Myometrial cell (primary cell): ENCODE results near the gene DCXR. TPM values are rescaled to one million over a fixed set of nuclear protein-coding genes. Genes with fewer than 3 reads are reported as not detected.

Source experiments
- total RNA-seq: library from RNA; depleted of rRNA; stranded (reverse); fragments of >200 nt; gene quantifications from 2 replicates; pipeline ENCODE4 v1.2.3, GENCODE V29; 2015

DCXR gene
- 180 and 192 TPM in 2 replicates for total RNA-seq

GRCh38 chr17:82037092-82037888 lies at the start of gene DCXR:
Gene DCXR, minus strand, starts transcription at chr17:82037697. Its CDS starts 15 bp downstream, at chr17:82037682.

GRCh38 chr17:82065638-82066303 lies 28.3 kb upstream of the DCXR start, which contains the start of gene DUS1L:
Gene DUS1L, minus strand, starts transcription at chr17:82065804. Its CDS starts 745 bp downstream, at chr17:82065059.

DNA sequence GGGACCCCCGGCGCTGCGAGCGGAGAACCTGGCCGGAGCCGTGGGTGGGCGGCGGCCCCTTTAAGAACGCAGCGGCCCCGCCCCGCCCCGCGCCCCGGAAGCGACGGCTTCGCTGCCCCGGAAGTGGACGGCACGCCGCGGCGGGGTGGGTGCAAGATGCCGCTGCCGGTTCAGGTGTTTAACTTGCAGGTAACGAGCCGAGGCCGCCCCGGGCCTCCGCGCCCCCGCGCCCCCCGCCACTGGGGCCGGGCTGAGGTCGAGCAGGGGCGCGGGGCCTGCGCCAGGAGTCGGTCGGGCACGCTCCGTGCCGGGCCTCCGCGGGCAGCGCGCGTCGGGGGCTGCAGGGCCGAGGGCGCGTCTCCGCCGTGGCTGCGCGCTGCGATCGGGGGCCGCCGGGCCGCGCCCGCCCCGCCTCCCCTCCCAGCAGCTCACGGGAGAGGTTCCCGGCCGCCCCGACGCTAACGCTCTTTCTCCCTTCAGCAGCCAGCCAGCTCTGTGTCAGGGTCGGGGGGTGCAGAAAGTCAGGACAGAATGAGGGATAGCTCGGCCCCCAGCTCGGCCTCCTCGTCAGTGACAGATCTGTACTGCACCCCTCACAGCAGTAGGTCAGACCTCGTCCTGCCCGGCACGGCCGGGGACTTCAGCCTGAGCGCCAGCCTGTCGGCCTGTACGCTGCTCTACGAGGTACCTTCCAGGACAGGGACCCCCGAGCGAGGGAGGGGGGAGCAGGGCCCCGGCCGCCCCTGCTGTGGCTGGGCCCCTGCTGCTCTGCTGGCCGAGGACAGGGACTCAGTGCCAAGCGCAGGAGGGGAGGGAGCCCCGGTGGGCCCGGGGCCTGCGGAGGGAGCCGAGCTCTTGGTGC lies 14.5 kb upstream of the DCXR start, which contains the start of the genes GPS1 and RFNG:
Gene GPS1 (plus strand): TSS at position 123 of the 862 bp plus-strand sequence. CDS start 34 bp downstream, at position 157.
Gene RFNG (minus strand): TSS at position 36 of the 862 bp plus-strand sequence. CDS start 45 bp downstream, outside the sequence.

GRCh38 chr17:82031303-82031884 lies 6.1 kb downstream of the DCXR start, which contains the start of gene RAC3:
Gene RAC3, plus strand, starts transcription at chr17:82031678. Its CDS starts 84 bp downstream, at chr17:82031762.

DNA sequence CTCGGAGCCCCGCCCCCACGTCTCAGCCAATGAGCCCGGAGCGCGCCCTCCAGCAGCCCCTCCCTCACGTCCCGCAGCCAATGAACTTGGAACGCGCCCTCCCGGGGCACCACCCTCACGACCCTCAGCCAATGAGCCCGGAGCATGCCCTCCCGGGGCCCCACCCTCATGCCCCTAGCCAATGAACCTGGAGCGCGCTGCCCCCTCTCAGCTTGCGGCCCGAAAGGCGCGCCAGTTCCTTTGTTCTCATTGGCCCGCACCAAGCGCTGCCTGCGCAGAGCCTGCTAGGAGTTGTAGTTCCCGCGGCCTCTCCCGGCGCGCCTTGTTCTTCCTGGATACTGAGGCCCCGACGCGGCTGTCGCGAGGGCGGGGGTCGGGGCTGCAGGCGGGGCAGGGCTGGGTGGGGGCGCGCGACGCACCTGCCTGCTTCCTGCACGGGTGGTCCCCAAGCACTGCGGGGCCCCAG lies 14.5 kb downstream of the DCXR start, which contains the start of gene LRRC45:
Gene LRRC45 (plus strand): TSS at position 325 of the 466 bp plus-strand sequence. CDS start 339 bp downstream, outside the sequence.

DNA sequence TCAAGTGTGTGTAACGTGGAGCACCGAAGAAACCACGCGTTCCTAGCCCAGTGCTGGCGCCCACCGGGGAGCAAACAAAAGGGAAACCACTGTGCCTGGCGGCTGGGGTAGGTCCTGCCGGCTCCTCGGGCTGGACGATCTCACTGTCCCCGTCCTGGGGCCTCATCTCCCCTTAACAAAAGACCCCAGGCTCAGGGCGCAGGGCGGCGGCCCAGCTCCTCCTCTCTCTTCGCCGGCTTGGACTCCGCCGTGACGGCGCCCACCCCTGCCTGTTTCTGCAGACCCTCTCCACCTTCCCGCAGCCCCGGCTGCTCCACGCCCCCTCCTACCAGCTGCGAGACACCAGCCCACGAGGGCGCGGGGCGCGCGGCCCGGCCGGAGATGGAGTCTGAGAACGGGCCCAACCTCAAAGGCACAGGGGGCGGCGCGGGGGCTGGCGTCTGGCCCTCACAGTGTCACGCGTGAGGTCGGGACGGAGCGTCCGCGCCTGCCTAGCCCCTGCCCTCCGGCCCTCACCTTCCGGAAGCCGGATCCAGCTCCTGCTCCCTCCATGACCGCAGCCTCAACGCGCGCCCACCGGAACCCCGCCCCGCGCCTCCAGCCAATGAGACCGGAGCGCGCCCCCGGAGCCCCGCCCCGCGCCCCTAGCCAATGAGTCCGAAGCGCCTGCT lies 15.1 kb downstream of the DCXR start, which contains the start of gene CENPX:
Gene CENPX (minus strand): TSS at position 569 of the 671 bp plus-strand sequence. CDS start 17 bp downstream, at position 552.

Other genes starting within 250 kb of the DCXR start
- not detected in 2 replicates for gene GCGR, start 233.5 kb downstream of the DCXR start, total RNA-seq
- gene MCRIP1, start 204.4 kb downstream of the DCXR start, total RNA-seq: 103 and 127 TPM in 2 replicates
- not detected in 2 replicates for gene PPP1R27, start 202.6 kb downstream of the DCXR start, total RNA-seq
- 1,723 and 2,500 TPM in 2 replicates for gene P4HB, start 177.2 kb downstream of the DCXR start, total RNA-seq
- 282 and 361 TPM in 2 replicates for gene ARHGDIA, start 166.4 kb downstream of the DCXR start, total RNA-seq
- 235 and 249 TPM in 2 replicates for gene ALYREF, start 146.1 kb downstream of the DCXR start, total RNA-seq
- gene ANAPC11, start 146.0 kb downstream of the DCXR start, total RNA-seq: 273 and 321 TPM in 2 replicates
- gene NPB, start 135.5 kb downstream of the DCXR start, total RNA-seq: under 0.01 TPM in 1 of 2 replicates, not detected in the other
- gene PCYT2, start 126.3 kb downstream of the DCXR start, total RNA-seq: 131 and 163 TPM in 2 replicates
- 23.7 and 27.7 TPM in 2 replicates for gene SIRT7, start 119.5 kb downstream of the DCXR start, total RNA-seq
- gene MAFG, start 110.0 kb downstream of the DCXR start, total RNA-seq: 8.3 and 8.4 TPM in 2 replicates
- gene PYCR1, start 100.4 kb downstream of the DCXR start, total RNA-seq: 183 and 184 TPM in 2 replicates
- not detected in 2 replicates for gene MYADML2, start 90.5 kb downstream of the DCXR start, total RNA-seq
- not detected in 2 replicates for gene NOTUM, start 76.5 kb downstream of the DCXR start, total RNA-seq
- 28.0 and 32.1 TPM in 2 replicates for gene ASPSCR1, start 60.1 kb downstream of the DCXR start, total RNA-seq
- 121 and 149 TPM in 2 replicates for gene CENPX, start 14.8 kb downstream of the DCXR start, total RNA-seq
- 16.4 and 20.4 TPM in 2 replicates for gene LRRC45, start 14.4 kb downstream of the DCXR start, total RNA-seq
- 27.1 and 38.8 TPM in 2 replicates for gene RAC3, start 6.0 kb downstream of the DCXR start, total RNA-seq
- 63.3 and 67.2 TPM in 2 replicates for gene RFNG, start 14.1 kb upstream of the DCXR start, total RNA-seq
- 179 and 206 TPM in 2 replicates for gene GPS1, start 14.2 kb upstream of the DCXR start, total RNA-seq
- 60.5 and 72.7 TPM in 2 replicates for gene DUS1L, start 28.1 kb upstream of the DCXR start, total RNA-seq
- gene FASN, start 60.5 kb upstream of the DCXR start, total RNA-seq: 574 and 633 TPM in 2 replicates
- 6.9 and 7.6 TPM in 2 replicates for gene CCDC57, start 175.1 kb upstream of the DCXR start, total RNA-seq
- gene SLC16A3, start 191.3 kb upstream of the DCXR start, total RNA-seq: 379 and 439 TPM in 2 replicates
- gene CSNK1D, start 236.0 kb upstream of the DCXR start, total RNA-seq: 61.3 and 74.7 TPM in 2 replicates